CD4-positive, alpha-beta T cell treated with Interleukin-6 at 100 ng/mL for 8 hours (primary cell): ENCODE measurements around the gene KCTD4.
"Not testable (repeated sequence)": the region's sequence is repeated elsewhere in the genome, so short reads cannot be mapped to it uniquely, and the experiment has no call there.

ENCODE experiments used
- DNase-seq: peaks from one replicate; pipeline ENCODE4 v3.0.0-alpha.2; 2020; ENCODE audit warnings: mixed read lengths, low spot score

KCTD4 gene

DNA sequence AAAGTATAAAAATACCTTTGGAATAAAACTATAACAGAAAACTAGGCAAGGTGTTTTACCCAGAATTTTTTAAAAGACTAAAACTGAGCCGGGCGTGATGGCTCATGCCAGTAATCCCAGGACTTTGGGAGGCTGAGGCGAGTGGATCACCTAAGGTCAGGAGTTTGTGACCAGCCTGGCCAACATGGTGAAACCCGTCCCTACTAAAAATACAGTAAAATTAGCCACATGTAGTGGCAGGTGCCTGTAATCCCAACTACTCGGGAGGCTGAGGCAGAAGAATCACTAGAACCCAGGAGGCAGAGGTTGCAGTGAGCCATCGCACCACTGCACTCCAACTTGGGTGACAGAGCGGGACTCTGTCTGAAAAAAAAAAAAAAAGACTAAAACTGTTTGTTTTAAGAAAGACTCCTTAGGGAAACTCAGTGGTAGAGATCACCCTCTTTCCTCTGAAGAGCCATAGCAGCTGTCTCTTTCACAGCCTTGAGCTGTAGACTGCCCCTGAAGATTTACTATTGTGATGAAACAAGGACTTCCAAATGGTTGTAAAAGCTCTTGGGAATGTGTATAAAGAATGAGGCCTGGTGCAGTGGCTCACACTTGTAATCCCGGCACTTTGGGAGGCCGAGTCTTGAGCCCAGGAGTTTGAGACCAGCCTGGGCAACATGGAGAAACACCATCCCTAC lies 14.7 kb upstream of the KCTD4 start:
- no peak for DNase-seq

DNA sequence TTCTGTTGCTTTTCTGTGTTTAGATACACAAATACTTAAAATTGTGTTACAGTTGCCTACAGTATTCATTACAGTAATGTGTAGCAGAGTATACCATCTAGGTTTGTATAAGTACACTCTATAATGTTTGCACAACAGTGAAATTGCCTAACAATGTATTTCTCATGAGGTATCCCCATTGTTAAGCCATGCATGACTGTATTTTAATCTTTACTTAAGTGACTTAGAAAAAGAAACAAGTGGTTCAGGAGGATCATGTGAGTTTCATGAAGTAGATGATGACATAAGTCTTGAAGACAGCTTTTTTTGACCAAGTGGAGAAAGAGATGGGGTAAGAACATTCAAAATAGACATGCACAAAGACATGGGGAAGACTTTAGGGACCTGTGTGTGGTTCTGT lies 8.4 kb upstream of the KCTD4 start:
- no peak for DNase-seq

DNA sequence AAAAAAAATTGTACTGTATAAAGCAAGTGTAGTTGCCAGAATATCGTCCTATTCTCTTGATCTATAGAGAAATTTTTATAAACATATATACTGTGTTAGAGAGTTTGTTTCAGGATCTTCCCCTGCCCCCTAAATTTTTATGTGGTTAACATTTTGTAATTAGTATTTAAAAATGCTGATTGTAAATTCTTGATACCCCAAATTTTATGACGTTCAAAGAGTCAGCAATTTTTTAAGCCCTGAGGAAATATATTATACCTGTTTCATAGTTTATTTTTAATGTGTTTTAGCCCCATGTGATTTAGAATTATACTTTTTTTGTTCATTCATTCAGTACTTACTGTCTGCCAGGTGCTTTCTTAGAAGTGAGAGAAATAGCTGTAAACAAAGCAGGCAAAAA lies 7.3 kb upstream of the KCTD4 start:
- no peak for DNase-seq

DNA sequence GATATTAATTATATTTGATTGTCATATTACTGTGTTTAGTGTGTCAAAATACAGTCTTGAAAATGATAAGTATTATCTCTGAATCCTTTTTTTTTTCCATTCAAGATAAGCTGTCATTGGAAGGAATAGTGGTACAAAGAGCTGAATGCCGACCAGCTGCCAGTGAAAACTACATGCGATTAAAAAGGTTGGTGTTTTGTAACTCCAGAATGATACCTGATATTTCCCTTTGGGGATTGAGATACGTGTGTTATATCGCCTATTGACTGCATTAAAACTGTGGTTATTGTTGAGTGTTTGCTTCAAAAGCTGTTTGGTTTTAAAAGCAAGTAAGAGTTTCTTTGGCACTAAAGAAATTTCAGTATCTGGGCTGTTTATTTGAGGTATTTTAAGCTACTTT lies 6.5 kb upstream of the KCTD4 start:
- DNase-seq: no peak

DNA sequence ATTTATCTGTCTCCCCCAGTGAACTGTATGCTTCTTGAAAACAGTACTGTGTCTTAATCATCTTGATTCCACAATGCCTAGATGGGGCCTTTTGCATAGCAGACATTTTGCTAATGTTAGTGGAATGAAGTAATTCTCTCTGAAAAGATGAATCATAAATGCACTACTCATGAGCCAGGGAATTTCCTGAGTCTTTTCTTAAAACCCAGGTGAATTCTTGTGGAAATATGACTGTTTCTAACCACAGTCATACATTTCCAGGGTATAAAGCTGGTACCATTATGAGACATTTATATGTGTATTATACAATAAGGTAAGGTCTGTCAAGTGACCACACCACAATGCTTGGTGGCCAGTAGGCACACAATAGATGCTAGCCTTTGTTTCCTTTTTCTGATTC lies 5.5 kb upstream of the KCTD4 start:
- DNase-seq: no peak

DNA sequence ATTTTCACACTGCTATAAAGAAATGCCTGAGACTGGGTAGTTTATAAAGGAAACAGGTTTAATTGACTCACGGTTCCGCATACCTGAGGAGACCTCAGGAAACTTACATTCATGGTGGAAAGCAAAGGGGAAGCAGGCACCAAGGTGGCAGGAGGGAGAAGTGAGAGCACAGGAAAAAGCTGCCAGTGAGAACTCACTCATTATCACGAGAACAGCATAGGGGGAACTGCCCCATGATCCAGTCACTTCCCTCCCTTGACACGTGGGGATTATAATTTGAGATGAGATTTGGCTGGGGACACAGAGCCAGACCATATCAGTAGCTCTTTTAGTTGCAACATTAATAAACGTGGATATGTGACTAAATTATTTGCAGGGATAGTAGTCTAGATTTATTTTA lies 4.3 kb upstream of the KCTD4 start:
- DNase-seq: no peak

DNA sequence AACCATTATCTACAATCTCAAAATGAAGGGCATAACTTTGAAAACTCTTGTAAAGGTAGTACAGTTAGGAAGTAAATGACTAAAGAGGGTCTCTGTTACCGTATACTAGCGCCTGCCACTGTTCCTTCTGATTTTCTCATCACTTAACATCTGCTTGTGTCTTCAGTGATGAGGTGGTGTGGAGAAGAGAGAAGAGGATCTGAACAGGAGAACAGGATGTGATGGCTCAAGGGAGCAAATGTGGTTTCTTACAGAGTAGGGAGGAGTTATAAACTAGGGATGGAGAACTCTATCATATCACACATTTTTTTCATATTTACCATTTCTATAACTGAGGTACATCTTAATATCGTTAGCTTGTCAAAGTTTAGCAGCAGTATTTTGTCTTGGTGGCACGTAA lies 1.1 kb downstream of the KCTD4 start:
- no peak for DNase-seq

DNA sequence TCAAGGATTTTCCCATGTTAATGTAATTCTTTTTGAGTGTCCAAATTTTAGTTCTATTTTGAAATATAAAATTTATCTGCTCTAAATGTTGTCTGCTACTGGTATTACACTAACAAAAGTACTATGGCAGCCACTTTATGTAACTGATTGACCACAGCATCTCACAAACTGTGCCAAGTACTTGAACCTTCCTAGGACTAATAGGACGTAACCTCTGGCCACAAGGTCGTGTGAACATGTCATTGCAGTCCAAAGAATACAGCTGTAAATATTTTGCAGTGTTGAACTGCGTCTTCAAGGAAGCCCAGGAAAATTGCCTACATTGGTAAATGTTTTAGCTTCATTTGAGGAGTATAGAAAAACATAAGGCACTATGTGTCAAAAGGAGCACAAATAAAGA lies 1.9 kb downstream of the KCTD4 start:
- no peak for DNase-seq

DNA sequence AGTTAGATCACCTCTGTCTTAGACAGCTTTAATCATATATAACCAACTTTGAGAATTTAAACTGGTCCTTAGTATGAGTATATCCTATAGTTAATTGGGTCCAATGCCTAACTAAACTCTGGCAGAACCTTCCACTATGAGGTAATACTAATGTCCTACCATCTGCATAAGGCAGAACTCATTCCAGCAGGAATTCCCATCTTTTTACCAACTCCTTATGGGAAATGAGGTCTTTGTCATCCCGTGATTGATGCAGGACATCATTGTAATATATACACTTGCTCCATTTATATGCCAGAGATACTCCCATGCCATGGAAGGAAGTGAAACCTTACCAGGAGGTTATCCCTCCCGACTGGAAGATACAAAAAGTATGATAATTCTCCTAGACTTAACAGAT lies 2.8 kb downstream of the KCTD4 start:
- DNase-seq: no peak

DNA sequence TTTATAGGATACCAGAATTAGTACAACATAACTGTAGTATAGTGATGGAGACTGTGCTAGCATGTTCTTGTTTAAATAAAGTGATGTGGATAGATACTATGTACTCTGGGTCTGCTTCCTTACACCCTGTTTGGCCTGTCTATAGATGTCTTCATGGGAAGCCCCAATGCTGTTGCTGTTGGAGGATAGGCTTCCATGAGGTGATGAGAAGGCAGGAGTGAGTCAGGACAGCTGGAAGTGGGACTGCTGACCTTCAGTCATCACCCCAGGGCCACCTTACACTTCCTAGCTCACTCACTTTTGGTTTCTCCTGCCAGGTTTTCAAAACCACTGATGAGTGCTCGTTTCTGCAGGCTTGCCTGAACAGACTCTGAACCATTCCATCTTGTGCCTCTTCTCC lies 4.2 kb downstream of the KCTD4 start:
- no peak for DNase-seq

DNA sequence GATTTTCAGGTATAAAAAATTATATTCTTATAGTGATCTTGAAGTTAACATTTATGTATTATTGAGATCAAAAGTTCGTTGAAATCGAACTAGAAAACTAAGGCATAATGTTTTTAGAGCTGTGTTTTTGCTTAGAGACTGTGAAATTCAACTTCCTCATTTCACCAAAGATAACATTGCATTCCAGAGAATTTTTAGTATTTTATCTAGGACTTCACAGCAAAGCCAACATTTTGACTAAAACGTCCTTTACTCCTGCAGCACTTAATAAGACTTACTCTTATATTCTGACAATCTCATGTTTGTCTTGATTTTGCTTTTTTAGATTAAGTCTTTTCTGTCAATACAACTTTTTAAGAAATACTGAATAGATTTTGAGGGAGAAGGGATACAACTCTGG lies 4.7 kb downstream of the KCTD4 start:
- no peak for DNase-seq

DNA sequence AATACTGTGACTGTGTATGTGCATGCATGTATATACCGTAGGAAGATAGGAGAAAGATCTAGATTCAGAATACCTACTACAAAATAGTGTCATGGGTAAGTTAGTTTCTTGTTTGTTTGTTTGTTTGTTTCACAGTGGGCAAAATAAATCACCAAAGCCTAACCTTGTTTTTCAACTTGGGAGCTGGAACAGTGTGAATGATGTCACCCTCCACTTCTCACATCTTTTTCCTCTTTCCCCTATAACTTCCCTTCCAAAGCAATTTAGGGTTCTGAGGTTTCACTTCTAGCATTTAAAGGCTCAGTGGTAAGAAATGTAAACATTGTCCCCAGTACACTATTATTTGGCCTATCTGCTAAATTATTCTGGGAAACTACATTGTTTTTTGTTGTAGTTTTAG lies 5.4 kb downstream of the KCTD4 start:
- DNase-seq: no peak

DNA sequence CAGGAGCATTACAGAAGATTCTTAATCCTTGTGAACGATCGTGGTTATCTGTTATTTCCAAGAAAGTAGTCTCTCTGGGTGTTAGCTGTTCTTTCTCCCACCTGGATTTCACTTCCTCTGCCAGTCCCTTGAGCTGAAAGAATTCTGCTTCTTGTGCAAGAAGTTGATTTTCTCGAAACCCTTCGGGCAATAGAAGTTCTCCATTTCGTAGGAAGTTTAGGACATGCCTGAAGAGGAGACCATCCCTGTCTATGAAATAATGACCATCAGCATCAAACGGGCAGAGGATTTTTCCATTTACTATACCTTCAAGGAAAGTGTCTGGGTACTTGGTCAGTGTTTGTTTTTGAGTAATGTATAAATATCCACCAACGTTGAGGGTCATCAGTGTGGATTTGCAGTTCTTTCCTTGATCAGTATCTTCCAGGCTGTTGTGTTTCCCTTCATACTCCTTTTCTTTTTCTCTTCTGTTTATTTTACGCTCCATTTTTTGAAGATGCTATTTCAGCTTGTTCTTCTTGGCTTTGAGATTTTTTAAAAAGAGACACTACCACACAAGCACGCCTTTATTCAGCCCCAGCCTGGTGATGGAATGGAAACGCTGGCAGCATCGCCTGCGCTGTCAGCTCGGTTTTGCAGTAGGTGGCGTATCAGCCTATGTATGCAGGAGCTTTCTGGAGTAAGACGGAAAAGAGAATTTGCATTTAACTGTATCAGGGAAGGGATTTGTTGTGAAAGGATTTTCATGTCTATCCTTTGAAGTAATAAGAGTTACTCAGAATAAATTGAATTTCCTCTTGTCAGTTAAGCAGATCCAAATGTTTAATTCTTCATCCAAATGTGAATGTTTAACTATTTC lies 6.5 kb downstream of the KCTD4 start:
- DNase-seq: no peak

DNA sequence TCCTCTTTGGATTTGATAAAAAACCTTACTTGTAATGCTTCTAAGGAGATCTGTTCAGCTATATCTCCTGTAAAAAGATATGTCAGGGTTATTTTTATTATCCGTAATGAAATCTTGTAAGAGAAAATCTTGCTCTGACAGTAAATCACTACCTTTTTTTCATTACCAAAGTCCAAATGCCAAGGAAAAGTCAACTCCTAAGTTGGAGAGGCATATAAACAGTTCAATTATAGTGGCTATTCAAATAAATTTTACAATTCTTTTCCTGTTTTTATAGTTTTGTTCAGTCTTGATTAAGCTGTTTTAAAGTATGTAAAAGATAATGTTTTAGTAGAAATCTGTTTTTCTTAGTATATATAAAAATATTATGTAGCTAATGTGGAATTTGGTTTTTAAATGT lies 9.0 kb downstream of the KCTD4 start:
- DNase-seq: no peak

DNA sequence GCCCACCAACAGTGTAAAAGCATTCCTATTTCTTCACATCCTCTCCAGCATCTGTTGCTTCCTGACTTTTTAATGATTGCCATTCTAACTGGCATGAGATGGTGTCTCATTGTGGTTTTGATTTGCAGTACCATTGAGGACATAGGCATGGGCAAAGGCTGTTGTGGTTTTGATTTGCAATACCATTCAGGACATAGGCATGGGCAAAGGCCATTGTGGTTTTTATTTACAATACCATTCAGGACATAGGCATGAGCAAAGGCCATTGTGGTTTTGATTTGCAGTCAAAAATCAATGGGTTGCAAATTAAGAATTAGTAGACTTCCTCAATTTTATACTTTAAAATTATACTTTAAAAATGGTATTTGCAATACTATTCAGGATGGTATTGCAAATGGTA lies 11.3 kb downstream of the KCTD4 start:
- not testable (repeated sequence) for DNase-seq

DNA sequence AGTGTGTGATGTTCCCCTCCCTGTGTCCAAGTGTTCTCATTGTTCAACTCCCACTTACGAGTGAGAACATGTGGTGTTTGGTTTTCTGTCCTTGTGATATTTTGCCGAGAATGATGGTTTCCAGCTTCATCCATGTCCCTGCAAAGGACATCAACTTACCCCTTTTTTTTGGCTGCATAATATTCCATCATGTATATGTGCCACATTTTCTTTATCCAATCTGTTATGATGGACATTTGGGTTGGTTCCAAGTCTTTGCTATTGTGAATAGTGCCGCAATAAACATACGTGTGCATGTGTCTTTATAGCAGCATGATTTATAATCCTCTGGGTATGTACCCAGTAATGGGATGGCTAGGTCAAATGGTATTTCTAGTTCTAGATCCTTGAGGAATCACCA lies 11.8 kb downstream of the KCTD4 start:
- DNase-seq: not testable (repeated sequence)

DNA sequence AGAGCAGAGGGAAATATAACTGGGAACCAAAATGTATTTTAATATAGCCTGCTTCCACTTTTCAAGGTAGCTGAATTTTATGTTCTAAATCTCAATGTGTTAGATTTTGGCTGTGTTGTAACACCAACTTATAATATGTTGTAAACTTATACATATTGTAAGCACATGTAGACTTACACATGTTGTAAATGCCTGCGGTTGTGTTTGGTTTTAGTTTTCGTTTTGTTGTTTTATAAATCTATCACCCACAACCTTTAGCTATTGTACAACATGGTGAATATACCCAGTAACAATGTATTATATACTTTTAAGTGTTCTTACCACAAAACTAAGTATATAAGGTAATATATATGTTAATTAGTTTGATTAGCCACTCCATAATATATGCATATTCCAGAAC lies 15.6 kb downstream of the KCTD4 start:
- no peak for DNase-seq

DNA sequence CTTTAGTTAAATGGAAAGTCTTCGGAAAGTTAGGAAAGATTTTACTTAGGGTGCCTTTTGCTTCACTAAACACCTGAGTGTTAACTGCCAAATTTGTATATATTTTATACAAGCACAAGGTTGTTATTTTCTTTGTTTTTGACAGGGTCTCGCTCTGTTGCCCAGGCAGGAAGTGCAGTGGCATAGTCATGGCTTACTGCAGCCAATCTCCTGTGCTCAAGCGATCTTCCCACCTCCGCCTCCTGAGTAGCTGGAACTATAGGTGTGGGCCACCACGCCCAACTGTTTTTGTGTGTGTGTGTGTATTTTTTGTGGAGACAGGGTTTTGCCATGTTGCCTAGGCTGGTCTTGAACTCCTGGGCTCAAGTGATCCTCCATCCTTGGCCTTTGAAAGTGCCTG lies 16.2 kb downstream of the KCTD4 start:
- no peak for DNase-seq

DNA sequence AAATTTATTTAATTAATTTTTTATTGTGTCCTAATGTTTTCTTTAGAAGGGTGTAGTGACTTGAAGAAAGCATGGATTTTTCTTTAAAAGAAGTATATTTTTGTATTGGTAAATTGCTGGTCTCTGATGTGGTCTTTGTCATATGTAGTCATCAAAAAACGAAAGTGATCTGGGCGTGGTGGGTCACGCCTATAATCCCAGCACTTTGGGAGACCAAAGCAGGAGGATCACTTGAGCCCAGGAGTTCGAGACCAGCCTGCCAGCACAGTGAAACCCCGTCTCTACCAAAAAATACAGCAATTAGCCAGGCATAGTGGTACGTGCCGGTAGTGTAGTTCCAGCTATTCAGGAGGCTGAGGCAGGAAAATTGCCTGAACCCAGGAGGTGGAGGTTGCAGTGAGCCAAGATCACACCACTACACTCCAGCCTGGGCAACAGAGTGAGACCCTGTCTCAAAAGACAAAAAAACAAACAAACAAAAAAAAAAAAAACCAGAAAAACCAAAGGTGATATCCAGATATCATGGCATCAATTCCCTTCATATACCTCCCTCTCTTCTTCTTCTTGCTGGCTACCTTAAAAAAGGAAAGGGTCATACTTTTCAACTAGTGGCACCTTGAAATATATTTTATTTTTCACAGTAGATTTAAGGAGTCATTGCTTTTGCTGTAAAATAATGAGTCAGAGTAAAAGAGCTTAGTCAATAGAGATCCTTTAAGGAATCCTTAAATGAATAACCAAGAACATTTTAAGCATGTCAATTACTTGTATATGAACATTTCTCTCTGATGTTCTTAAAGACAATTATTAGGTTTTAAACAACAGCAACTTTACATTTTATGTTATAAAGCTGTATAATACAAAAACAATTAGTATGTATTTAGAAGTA lies 19.9 kb downstream of the KCTD4 start:
- no peak for DNase-seq

DNA sequence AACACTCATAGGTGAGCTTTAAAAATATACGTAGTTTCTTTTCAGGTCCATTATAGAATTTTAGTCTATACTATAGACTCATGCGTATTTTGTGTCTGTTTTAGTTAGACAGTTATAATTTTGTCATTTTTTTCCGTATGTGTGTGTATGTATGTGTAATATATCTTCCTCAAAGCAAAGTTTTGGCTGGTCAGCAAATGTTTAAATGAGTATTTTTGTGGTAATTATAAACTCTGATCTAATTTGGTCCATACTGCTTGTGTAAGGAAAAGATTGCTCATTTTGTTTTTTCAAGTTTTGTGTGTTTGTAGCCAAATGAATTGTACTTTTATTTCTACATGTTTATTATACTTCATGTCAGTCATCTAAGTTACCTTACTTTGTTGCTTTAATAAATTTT lies 20.5 kb downstream of the KCTD4 start:
- DNase-seq: no peak

DNA sequence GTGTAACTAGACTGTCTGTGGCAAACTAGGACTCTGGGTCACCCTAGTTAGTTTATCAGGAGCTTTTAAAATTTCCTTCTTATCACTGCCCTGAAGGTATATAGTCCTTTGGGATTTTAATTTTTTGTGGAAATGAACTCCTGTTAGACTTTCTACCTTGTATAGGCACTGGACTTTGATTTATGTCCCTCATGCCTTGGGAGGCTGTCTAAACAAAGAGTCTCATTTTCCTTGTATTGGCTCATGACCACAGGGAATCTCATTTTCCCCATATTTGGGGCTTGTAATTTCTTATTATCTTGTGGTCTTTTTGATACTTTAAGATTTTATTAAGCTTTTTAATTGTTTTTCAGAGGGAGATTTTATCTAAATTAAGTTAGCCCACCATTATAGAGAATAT lies 21.4 kb downstream of the KCTD4 start:
- no peak for DNase-seq

DNA sequence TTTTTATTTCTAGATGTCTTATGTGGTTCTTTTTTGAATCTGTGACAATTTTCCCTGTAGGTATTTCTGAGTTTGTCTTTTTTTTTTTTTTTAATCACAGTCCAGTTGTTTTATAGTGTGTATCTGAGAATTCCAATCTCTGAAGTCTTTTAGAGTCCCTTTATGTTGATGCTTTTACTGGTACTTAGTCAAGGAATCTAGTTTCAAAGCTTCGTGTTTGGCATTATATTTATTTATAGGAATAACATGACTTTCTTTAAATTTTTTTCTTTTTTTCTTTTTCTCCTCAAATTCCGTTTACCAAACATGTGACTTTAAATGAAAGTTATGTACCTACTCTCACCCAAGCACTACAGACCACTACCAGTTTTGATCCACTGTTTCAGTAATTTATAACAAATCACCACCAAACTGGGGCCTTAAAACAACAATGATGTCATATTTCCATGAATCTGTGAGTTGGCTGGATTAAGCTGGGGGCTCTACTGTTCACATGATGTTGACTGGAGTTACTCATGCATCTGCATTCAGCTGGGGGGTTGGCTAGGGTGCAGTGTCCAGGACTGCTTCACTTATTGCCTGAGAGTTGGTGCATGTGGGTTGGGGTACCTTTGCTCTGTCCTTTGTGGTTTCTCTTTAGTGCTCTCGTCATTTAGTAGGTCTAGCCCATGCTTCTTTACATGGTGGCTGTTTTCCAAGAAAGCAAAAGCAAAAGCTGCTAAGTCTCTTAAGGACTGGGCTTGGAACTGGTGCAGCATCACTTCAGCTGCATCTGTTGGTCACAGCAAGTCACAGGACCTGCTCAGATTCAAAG lies 22.3 kb downstream of the KCTD4 start:
- DNase-seq: no peak
